IMR-90 (cell line): ENCODE results near the gene DCDC2B. TPM values are rescaled to one million over a fixed set of nuclear protein-coding genes. Genes with fewer than 3 reads are reported as not detected.

ENCODE experiments used
- ATAC-seq: fragments of 200-7000 bp; cut with Tn5 transposase; 2 replicates; pipeline ENCODE4 v1.9.1; 2020; ENCODE audit warnings: low read depth, mild to moderate bottlenecking, moderate library complexity
- BruUV-seq: library from RNA; stranded (reverse); fragments of 400-500 nt; replicated peaks from 2 replicates; lab custom pipeline; 2021; lab: Mats Ljungman, UMichigan
- CTCF ChIA-PET: fragments of 300-600 bp; formaldehyde crosslinking; extraction: SDS; loops from one replicate; lab custom pipeline; 2021; ENCODE audit warnings: antibody characterized with exemption; lab: Yijun Ruan, JAX
- POLR2A ChIA-PET: fragments of 300-600 bp; sonication (Branson Sonifier 250); formaldehyde crosslinking; loops from one replicate; lab custom pipeline; 2022; ENCODE audit warnings: antibody characterized with exemption; ENCODE audit not compliant: unreplicated experiment; lab: Charles Lee
- DNase-seq: peaks from one replicate; pipeline ENCODE4 v3.0.0; 2013
- H2AFZ ChIP-seq: replicated peaks from 2 replicates; pipeline ENCODE3; 2013; ENCODE audit warnings: low read length, mild to moderate bottlenecking; ENCODE audit not compliant: poor library complexity
- H2AK5ac ChIP-seq: 2 replicates; pipeline ENCODE4 v1.6.1; 2013; ENCODE audit warnings: low read depth, low read length, inconsistent platforms
- H2AK9ac ChIP-seq: replicated peaks from 2 replicates; pipeline ENCODE3; 2013; ENCODE audit warnings: mild to moderate bottlenecking, low read depth, low read length, moderate library complexity; ENCODE audit not compliant: poor library complexity
- H2BK120ac ChIP-seq: 2 replicates; pipeline ENCODE4 v1.6.1; 2013; ENCODE audit warnings: low read depth, low read length, inconsistent platforms
- H2BK15ac ChIP-seq: 3 replicates; pipeline ENCODE4 v1.6.1; 2013; ENCODE audit warnings: low read depth, low read length, inconsistent platforms
- H2BK20ac ChIP-seq: 2 replicates; pipeline ENCODE4 v1.6.1; 2013; ENCODE audit warnings: low read depth, mild to moderate bottlenecking, inconsistent platforms, low read length, moderate library complexity
- H2BK5ac ChIP-seq: 2 replicates; pipeline ENCODE4 v1.6.1; 2013; ENCODE audit warnings: mild to moderate bottlenecking, low read depth, low read length, inconsistent platforms; ENCODE audit not compliant: poor library complexity, severe bottlenecking
- H3K14ac ChIP-seq: replicated peaks from 2 replicates; pipeline ENCODE4 v1.6.1; 2013; ENCODE audit warnings: low read depth, low read length, inconsistent platforms
- H3K18ac ChIP-seq: 2 replicates; pipeline ENCODE4 v1.6.1; 2013; ENCODE audit warnings: low read depth, low read length, control low read depth
- H3K23ac ChIP-seq: 2 replicates; pipeline ENCODE4 v1.6.1; 2013; ENCODE audit warnings: low read depth, low read length, inconsistent platforms
- H3K27ac ChIP-seq: 2 replicates; pipeline ENCODE4 v1.5.1; 2013; ENCODE audit warnings: mild to moderate bottlenecking, control low read depth, low read length; ENCODE audit not compliant: insufficient read depth
- H3K27me3 ChIP-seq: 2 replicates; pipeline ENCODE4 v1.6.1; 2013; ENCODE audit warnings: low read length; ENCODE audit not compliant: control insufficient read depth, insufficient read depth
- H3K36me3 ChIP-seq: 2 replicates; pipeline ENCODE4 v1.6.1; 2013; ENCODE audit warnings: low read length, mixed read lengths; ENCODE audit not compliant: control insufficient read depth, insufficient read depth
- H3K4ac ChIP-seq: 2 replicates; pipeline ENCODE4 v1.6.1; 2013; ENCODE audit warnings: low read depth, low read length, inconsistent platforms
- H3K4me1 ChIP-seq: 2 replicates; pipeline ENCODE4 v1.6.1; 2013; ENCODE audit warnings: low read length, mixed read lengths; ENCODE audit not compliant: control insufficient read depth, insufficient read depth
- H3K4me2 ChIP-seq: 2 replicates; pipeline ENCODE4 v1.6.1; 2013; ENCODE audit warnings: low read depth, mild to moderate bottlenecking, control low read depth, low read length, moderate library complexity
- H3K4me3 ChIP-seq: 2 replicates; pipeline ENCODE4 v1.5.1; 2013; ENCODE audit warnings: low read depth, mild to moderate bottlenecking, control low read depth, low read length, moderate library complexity; ENCODE audit not compliant: insufficient read depth
- H3K56ac ChIP-seq: 2 replicates; pipeline ENCODE4 v1.6.1; 2013; ENCODE audit warnings: low read length, inconsistent platforms; ENCODE audit not compliant: insufficient read depth; ENCODE audit errors: extremely low read depth
- H3K79me1 ChIP-seq, 2 experiments: 2 replicates each; pipeline ENCODE4 v1.6.1; 2013; ENCODE audit warnings: low read length in 2 of 2, inconsistent platforms in 1 of 2, low read depth in 1 of 2
- H3K9ac ChIP-seq: 2 replicates; pipeline ENCODE4 v1.6.1; 2013; ENCODE audit warnings: low read depth, low read length, control low read depth
- H3K9me1 ChIP-seq: 2 replicates; pipeline ENCODE4 v1.6.1; 2013; ENCODE audit warnings: low read length, inconsistent platforms; ENCODE audit not compliant: insufficient read depth
- H3K9me3 ChIP-seq: 2 replicates; pipeline ENCODE4 v1.6.1; 2013; ENCODE audit warnings: low read length; ENCODE audit not compliant: control insufficient read depth, insufficient read depth
- H4K20me1 ChIP-seq: 2 replicates; pipeline ENCODE4 v1.6.1; 2013; ENCODE audit warnings: low read length, inconsistent platforms; ENCODE audit not compliant: insufficient read depth
- H4K5ac ChIP-seq: 2 replicates; pipeline ENCODE4 v1.6.1; 2013; ENCODE audit warnings: mild to moderate bottlenecking, low read depth, low read length, control low read depth
- H4K8ac ChIP-seq, 2 experiments: 2 replicates each; pipeline ENCODE4 v1.6.1; 2013; ENCODE audit warnings: low read depth in 2 of 2, low read length in 2 of 2, control low read depth in 1 of 2, inconsistent platforms in 1 of 2
- H4K91ac ChIP-seq: 2 replicates; pipeline ENCODE4 v1.6.1; 2013; ENCODE audit warnings: low read depth, low read length, inconsistent platforms; ENCODE audit not compliant: insufficient read depth
- CEBPB ChIP-seq: IDR thresholded peaks from 2 replicates; pipeline ENCODE4 v1.6.1; 2012; ENCODE audit warnings: low read depth, low read length, improper control_type of control experiment
- CHD1 ChIP-seq: IDR thresholded peaks from 2 replicates; pipeline ENCODE4 v1.6.1; 2012; ENCODE audit warnings: low read depth, low read length, improper control_type of control experiment
- CTCF ChIP-seq: conservative IDR thresholded peaks from 2 replicates; pipeline ENCODE4 v1.5.1; 2012; ENCODE audit warnings: mild to moderate bottlenecking, low read depth, low read length, improper control_type of control experiment
- ELK1 ChIP-seq: fragments of 150-350 bp; IDR thresholded peaks from 2 replicates; pipeline ENCODE4 v1.6.1; 2016; ENCODE audit warnings: low read depth, mild to moderate bottlenecking, low read length, moderate library complexity, borderline replicate concordance
- FOS ChIP-seq: fragments of 150-350 bp; IDR thresholded peaks from 2 replicates; pipeline ENCODE4 v1.6.1; 2016; ENCODE audit warnings: low read depth, low read length
- MAFK ChIP-seq: IDR thresholded peaks from 2 replicates; pipeline ENCODE4 v1.6.1; 2012; ENCODE audit warnings: low read depth, low read length, improper control_type of control experiment
- MAZ ChIP-seq: IDR thresholded peaks from 2 replicates; pipeline ENCODE4 v1.6.1; 2012; ENCODE audit warnings: low read depth, mild to moderate bottlenecking, low read length, improper control_type of control experiment, moderate library complexity, borderline replicate concordance
- MXI1 ChIP-seq: IDR thresholded peaks from 2 replicates; pipeline ENCODE4 v1.6.1; 2012; ENCODE audit warnings: low read depth, mild to moderate bottlenecking, low read length, moderate library complexity, borderline replicate concordance
- POLR2A ChIP-seq: IDR thresholded peaks from 2 replicates; pipeline ENCODE4 v1.6.1; 2012; ENCODE audit warnings: mild to moderate bottlenecking, low read depth, low read length
- RCOR1 ChIP-seq: IDR thresholded peaks from 2 replicates; pipeline ENCODE4 v1.6.1; 2012; ENCODE audit warnings: mild to moderate bottlenecking, low read length, improper control_type of control experiment; ENCODE audit not compliant: insufficient replicate concordance
- WGBS, 2 experiments: methylation state at CpG; one replicate each; pipeline versions ENCODE4 v1.1.5 to v1.1.7; 2013; ENCODE audit warnings: missing lambda C conversion rate in 2 of 2; ENCODE audit not compliant: insufficient read length in 1 of 2; ENCODE audit errors: extremely low coverage in 2 of 2; 5-methylcytosine and 5-hydroxymethylcytosine counted together
- dilution Hi-C: fragments of 300-500 bp; cut with HindIII; formaldehyde crosslinking; loops from one replicate; pipeline ENCODE4 v1.14.3; 2018; ENCODE audit warnings: low sequenced_read_pairs; ENCODE audit not compliant: unreplicated experiment
- in situ Hi-C: fragments of 300-500 bp; cut with MboI; formaldehyde crosslinking; loops from 3 replicates; pipeline ENCODE4 v1.14.3; 2019; ENCODE audit warnings: low sequenced_read_pairs, inconsistent platforms, mixed read lengths
- intact Hi-C: fragments of 100-400 bp; cut with micrococcal nuclease; formaldehyde crosslinking; loops from 2 replicates; pipeline ENCODE4 v1.10.0; 2022
- polyA plus RNA-seq, 3 experiments: library from polyadenylated mRNA; depleted of rRNA; stranded (reverse); fragments of >200 nt; gene quantifications; 2 replicates each; pipeline ENCODE4 v1.2.3, GENCODE V29; 2012; ENCODE audit warnings: low replicate concordance in 1 of 3
- total RNA-seq: library from RNA; depleted of rRNA; stranded (reverse); fragments of >200 nt; gene quantifications from 2 replicates; pipeline ENCODE4 v1.2.3, GENCODE V29; 2012

Gene DCDC2B
- total and polyA plus RNA-seq, 2 of the 4 experiments (the other 2 are of a cell fraction): not detected

GRCh38 chr1:32249831-32250525 is 41.1 kb downstream of the DCDC2B start:
- BruUV-seq: no TSS peak
- no peak overlapping the region for H2AK9ac ChIP-seq
- peak; percentile 46 for DNase-seq
- H4K91ac ChIP-seq: no peak overlapping the region
- no peak for TF ChIP-seq CTCF
- no peak for TF ChIP-seq POLR2A
- no peak for TF ChIP-seq CHD1
- no peak for TF ChIP-seq FOS
- no peak for TF ChIP-seq MAZ
- TF ChIP-seq RCOR1: no peak
- no peak for TF ChIP-seq MXI1
- no peak for TF ChIP-seq CEBPB
- TF ChIP-seq MAFK: no peak
- TF ChIP-seq ELK1: no peak
- WGBS, 2 experiments: 70% methylated on average over 4 of the region's 9 CpGs; no CpG with 5 or more reads in 1 of the 2 experiments
- no peak overlapping the region for H3K4me3 ChIP-seq
- H2BK5ac ChIP-seq: no peak overlapping the region
- H3K36me3 ChIP-seq: no peaks in the 10 kb centered on the region
- H2AK5ac ChIP-seq: no peak overlapping the region
- H2AFZ ChIP-seq: peak overlapping the region; percentile 69
- H3K4me2 ChIP-seq: no peak overlapping the region
- peaks cover 2% of the 10 kb centered on the region; the same call in 1 of the 2 replicates for H3K27me3 ChIP-seq
- intact Hi-C loops (no loop called here), in situ Hi-C loops (no loop called here), dilution Hi-C loops (no loop called here)
- H4K20me1 ChIP-seq: no peaks in the 10 kb centered on the region
- H4K5ac ChIP-seq: no peak overlapping the region; the same call in 1 of the 2 replicates
- H3K9me1 ChIP-seq: peaks cover 10% of the 10 kb centered on the region
- no peak overlapping the region for H3K23ac ChIP-seq
- H3K79me1 ChIP-seq: peaks cover 0 to 3% of the 10 kb centered on the region in 2 experiments; a peak in 1 of 4 replicates
- H3K56ac ChIP-seq: no peak overlapping the region
- no peak for ATAC-seq
- 0 out of 2 replicates have a peak overlapping the region, but pooled peaks have one; percentile 7 for H3K4ac ChIP-seq
- H2BK15ac ChIP-seq: no peak overlapping the region
- H3K18ac ChIP-seq: no peak overlapping the region
- no peak overlapping the region for H3K27ac ChIP-seq
- no peak overlapping the region for H3K9ac ChIP-seq
- peaks cover 16% of the 10 kb centered on the region for H3K4me1 ChIP-seq
- CTCF ChIA-PET: no interaction called here
- 0 out of 2 replicates have a peak overlapping the region, but pooled peaks have one; percentile 3 for H2BK20ac ChIP-seq
- no peak overlapping the region for H3K14ac ChIP-seq
- POLR2A ChIA-PET: interaction anchor here (0.5 kb wide), 1 partner anchor 12 kb away, joined by 3 read pairs; no protein-coding TSS in a partner anchor
- H2BK120ac ChIP-seq: no peak overlapping the region
- no peak overlapping the region for H4K8ac ChIP-seq
- no peaks in the 10 kb centered on the region for H3K9me3 ChIP-seq
